Measurements from ENCODE around the gene KCNQ4.

Gene KCNQ4

GRCh38 chr1:40861224-40862003 is 77.8 kb downstream of the KCNQ4 start:
- TF ChIP-seq, protein P1, sequence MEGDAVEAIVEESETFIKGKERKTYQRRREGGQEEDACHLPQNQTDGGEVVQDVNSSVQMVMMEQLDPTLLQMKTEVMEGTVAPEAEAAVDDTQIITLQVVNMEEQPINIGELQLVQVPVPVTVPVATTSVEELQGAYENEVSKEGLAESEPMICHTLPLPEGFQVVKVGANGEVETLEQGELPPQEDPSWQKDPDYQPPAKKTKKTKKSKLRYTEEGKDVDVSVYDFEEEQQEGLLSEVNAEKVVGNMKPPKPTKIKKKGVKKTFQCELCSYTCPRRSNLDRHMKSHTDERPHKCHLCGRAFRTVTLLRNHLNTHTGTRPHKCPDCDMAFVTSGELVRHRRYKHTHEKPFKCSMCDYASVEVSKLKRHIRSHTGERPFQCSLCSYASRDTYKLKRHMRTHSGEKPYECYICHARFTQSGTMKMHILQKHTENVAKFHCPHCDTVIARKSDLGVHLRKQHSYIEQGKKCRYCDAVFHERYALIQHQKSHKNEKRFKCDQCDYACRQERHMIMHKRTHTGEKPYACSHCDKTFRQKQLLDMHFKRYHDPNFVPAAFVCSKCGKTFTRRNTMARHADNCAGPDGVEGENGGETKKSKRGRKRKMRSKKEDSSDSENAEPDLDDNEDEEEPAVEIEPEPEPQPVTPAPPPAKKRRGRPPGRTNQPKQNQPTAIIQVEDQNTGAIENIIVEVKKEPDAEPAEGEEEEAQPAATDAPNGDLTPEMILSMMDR (IDR thresholded peaks at IDR 0.05; ENCODE audit: control insufficient read depth, extremely low read depth, insufficient read depth), result no peak
- peak overlapping the region; percentile 52 for H3K4me3 ChIP-seq (ENCODE audit: low read depth, low read length)
- DNase-seq (ENCODE audit: low read depth), result no peak

GRCh38 chr1:40862008-40862863 is 78.6 kb downstream of the KCNQ4 start, which contains the start of gene CITED4:
Gene CITED4 (minus strand): TSS chr1:40862363. CDS start chr1:40862127, 236 bp downstream.
- DNase-seq (ENCODE audit: low read depth), result peak; percentile 80
- H3K4me3 ChIP-seq (ENCODE audit: low read depth, low read length), result peak within 1 kb of the TSS; percentile 52
- TF ChIP-seq, protein P1 (IDR thresholded peaks at IDR 0.05; ENCODE audit: control insufficient read depth, extremely low read depth, insufficient read depth), result peak; percentile 35; the same call in 1 of the 2 replicates

GRCh38 chr1:40868051-40868723 is 84.6 kb downstream of the KCNQ4 start:
- no peak overlapping the region for H3K4me3 ChIP-seq (ENCODE audit: low read depth, low read length)
- TF ChIP-seq, protein P1 (IDR thresholded peaks at IDR 0.05; ENCODE audit: control insufficient read depth, extremely low read depth, insufficient read depth), result no peak
- peak; percentile 88 for DNase-seq (ENCODE audit: low read depth)

DNA sequence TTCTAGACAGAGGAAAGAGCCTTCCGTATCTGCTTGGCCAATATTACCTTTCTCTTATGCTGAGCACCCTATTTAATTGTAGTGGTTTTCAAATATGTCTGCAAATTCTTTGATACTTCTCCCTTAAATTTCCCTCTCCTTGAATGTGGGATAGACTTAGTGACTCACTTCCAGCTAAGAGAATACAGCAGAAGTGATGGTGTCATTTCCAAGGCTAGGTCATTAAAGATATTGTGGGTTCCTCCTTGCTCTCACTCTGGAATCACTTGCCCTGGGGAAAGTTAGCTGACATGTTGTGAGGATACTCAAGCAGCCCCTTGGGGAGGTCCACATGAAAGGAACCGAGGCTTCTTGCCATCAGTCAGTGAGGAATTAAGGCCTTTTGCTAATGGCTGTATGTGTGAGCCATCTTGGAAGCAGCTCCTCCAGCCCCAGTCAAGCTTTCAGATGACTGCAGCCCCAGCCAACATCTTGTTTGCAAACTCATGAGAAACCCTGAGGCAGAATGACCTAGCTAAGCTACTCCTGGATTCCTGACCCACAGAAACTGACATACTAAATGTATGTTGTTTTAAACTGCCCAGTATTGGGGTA is 86.6 kb downstream of the KCNQ4 start:
- DNase-seq (ENCODE audit: low read depth), result no peak
- TF ChIP-seq, protein P1 (IDR thresholded peaks at IDR 0.05; ENCODE audit: control insufficient read depth, extremely low read depth, insufficient read depth), result no peak
- H3K4me3 ChIP-seq (ENCODE audit: low read depth, low read length), result no peak overlapping the region

DNA sequence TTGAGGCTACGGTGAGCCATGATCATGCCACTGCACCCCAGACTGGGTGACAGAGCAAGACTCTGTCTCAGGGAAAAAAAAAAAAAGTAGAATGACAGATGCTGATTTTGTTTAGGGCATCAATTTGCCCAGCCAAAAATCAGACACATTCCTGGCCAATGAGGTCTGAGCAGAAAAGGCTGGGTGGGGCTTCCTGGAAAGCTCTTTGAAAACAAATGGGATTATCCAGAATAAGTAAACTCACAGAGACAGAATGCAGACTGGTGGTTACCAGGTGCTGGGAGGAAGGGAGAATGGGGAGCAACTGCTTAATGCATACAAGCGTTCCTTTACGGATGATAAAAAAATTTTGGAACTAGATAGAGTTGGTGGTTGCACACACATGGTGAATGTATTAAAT is 88.7 kb downstream of the KCNQ4 start:
- H3K4me3 ChIP-seq (ENCODE audit: low read depth, low read length), result no peak overlapping the region
- DNase-seq (ENCODE audit: low read depth), result no peak
- TF ChIP-seq, protein P1 (IDR thresholded peaks at IDR 0.05; ENCODE audit: control insufficient read depth, extremely low read depth, insufficient read depth), result no peak

DNA sequence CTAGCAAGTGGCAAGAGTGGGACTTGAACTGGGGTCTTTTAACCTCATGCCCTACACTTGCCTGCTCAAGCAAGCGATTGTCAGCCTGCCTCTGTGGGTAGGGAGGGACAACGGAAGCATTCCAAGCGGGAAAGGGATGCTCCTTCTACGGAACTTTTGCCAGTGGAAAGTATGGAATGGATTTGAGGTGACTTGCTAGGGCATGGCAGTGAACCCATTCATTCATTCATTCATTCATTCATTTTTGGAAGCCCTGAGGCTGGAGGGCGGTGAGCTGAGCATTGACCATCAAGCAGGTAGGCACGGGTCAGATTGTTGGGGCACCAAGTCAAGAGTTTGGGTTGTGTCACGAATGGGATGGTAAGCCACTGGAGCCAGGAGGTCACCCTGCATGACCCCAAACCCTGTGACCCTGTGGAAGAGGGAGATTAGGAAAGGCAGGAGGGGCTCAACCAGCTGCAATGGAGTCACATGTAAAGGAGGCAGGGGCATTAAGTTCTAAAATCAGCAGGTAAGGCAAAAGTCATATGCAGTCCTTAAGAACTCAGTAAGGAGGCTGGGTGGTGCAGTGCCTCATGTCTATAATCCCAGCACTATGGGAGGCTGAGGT is 90.4 kb downstream of the KCNQ4 start:
- DNase-seq (ENCODE audit: low read depth), result no peak
- TF ChIP-seq, protein P1 (IDR thresholded peaks at IDR 0.05; ENCODE audit: control insufficient read depth, extremely low read depth, insufficient read depth), result no peak
- H3K4me3 ChIP-seq (ENCODE audit: low read depth, low read length), result no peak overlapping the region

Data from LNCaP clone FGC (cell line).